Measurements from ENCODE around the gene LMAN1.
A peak's percentile ranks its signal among the peaks of the same experiment; 100 is the strongest.

Gene LMAN1

GRCh38 chr18:59352250-59352855 lies 6.7 kb downstream of the LMAN1 start:
- TF ChIP-seq PAX5 (IDR thresholded peaks at IDR 0.05; ENCODE audit: insufficient read depth, low read length, severe bottlenecking) (no peak), SPI1 (IDR thresholded peaks at IDR 0.05; ENCODE audit: low read depth, low read length) (peak; percentile 53)
- FAIRE-seq: no peak
- no peak for DNase-seq (ENCODE audit: insufficient read length, low spot score)

- DNase-seq (ENCODE audit: insufficient read length, low spot score): no peak
- FAIRE-seq: no peak
- TF ChIP-seq TAF1 (IDR thresholded peaks at IDR 0.05; ENCODE audit: low read depth, low read length): no peak
- no peak for TF ChIP-seq POLR2A (IDR thresholded peaks at IDR 0.05; ENCODE audit: low read depth, low read length)
- no peak for TF ChIP-seq POLR2AphosphoS5 (IDR thresholded peaks at IDR 0.05; ENCODE audit: low read depth, low read length)
- no peak for TF ChIP-seq PAX5 (IDR thresholded peaks at IDR 0.05; ENCODE audit: insufficient read depth, low read length, severe bottlenecking)
- TF ChIP-seq POU2F2 (IDR thresholded peaks at IDR 0.05; ENCODE audit: low read depth, low read length): no peak
- TF ChIP-seq SPI1 (IDR thresholded peaks at IDR 0.05; ENCODE audit: low read depth, low read length): no peak
Measured at GRCh38 chr18:59345556-59345955, 13.5 kb downstream of the LMAN1 start.

- no peak for FAIRE-seq
- DNase-seq (ENCODE audit: insufficient read length, low spot score): no peak
- TF ChIP-seq TAF1 (IDR thresholded peaks at IDR 0.05; ENCODE audit: low read depth, low read length) (no peak), POLR2AphosphoS5 (IDR thresholded peaks at IDR 0.05; ENCODE audit: low read depth, low read length) (no peak), POU2F2 (IDR thresholded peaks at IDR 0.05; ENCODE audit: low read depth, low read length) (no peak), PAX5 (IDR thresholded peaks at IDR 0.05; ENCODE audit: insufficient read depth, low read length, severe bottlenecking) (no peak), SPI1 (IDR thresholded peaks at IDR 0.05; ENCODE audit: low read depth, low read length) (no peak), POLR2A (IDR thresholded peaks at IDR 0.05; ENCODE audit: low read depth, low read length) (no peak)
Measured at GRCh38 chr18:59344996-59345395, 14.1 kb downstream of the LMAN1 start.

- no peak for DNase-seq (ENCODE audit: insufficient read length, low spot score)
- no peak for TF ChIP-seq SPI1 (IDR thresholded peaks at IDR 0.05; ENCODE audit: low read depth, low read length)
- no peak for TF ChIP-seq POLR2A (IDR thresholded peaks at IDR 0.05; ENCODE audit: low read depth, low read length)
- no peak for TF ChIP-seq POU2F2 (IDR thresholded peaks at IDR 0.05; ENCODE audit: low read depth, low read length)
- FAIRE-seq: no peak
Measured at GRCh38 chr18:59343926-59344325, 15.1 kb downstream of the LMAN1 start.

GRCh38 chr18:59340817-59341216 lies 18.2 kb downstream of the LMAN1 start:
- no peak for TF ChIP-seq POLR2A (IDR thresholded peaks at IDR 0.05; ENCODE audit: low read depth, low read length)
- FAIRE-seq: peak; percentile 35
- DNase-seq (ENCODE audit: insufficient read length, low spot score): no peak

GRCh38 chr18:59340312-59340711 lies 18.8 kb downstream of the LMAN1 start:
- FAIRE-seq: no peak
- TF ChIP-seq POLR2A (IDR thresholded peaks at IDR 0.05; ENCODE audit: low read depth, low read length): no peak
- no peak for TF ChIP-seq SPI1 (IDR thresholded peaks at IDR 0.05; ENCODE audit: low read depth, low read length)
- no peak for TF ChIP-seq PAX5 (IDR thresholded peaks at IDR 0.05; ENCODE audit: insufficient read depth, low read length, severe bottlenecking)
- no peak for TF ChIP-seq POLR2AphosphoS5 (IDR thresholded peaks at IDR 0.05; ENCODE audit: low read depth, low read length)
- no peak for TF ChIP-seq POU2F2 (IDR thresholded peaks at IDR 0.05; ENCODE audit: low read depth, low read length)
- no peak for TF ChIP-seq TAF1 (IDR thresholded peaks at IDR 0.05; ENCODE audit: low read depth, low read length)

GRCh38 chr18:59332986-59333385 lies 26.1 kb downstream of the LMAN1 start:
- FAIRE-seq (no peak), DNase-seq (ENCODE audit: insufficient read length, low spot score) (no peak)
- TF ChIP-seq POLR2A (IDR thresholded peaks at IDR 0.05; ENCODE audit: low read depth, low read length) (no peak), POLR2AphosphoS5 (IDR thresholded peaks at IDR 0.05; ENCODE audit: low read depth, low read length) (no peak), SPI1 (IDR thresholded peaks at IDR 0.05; ENCODE audit: low read depth, low read length) (no peak), POU2F2 (IDR thresholded peaks at IDR 0.05; ENCODE audit: low read depth, low read length) (no peak), TAF1 (IDR thresholded peaks at IDR 0.05; ENCODE audit: low read depth, low read length) (no peak), PAX5 (IDR thresholded peaks at IDR 0.05; ENCODE audit: insufficient read depth, low read length, severe bottlenecking) (no peak)

More at GRCh38 chr18:59340312-59340711, 18.8 kb downstream of the LMAN1 start:
- no peak for DNase-seq (ENCODE audit: insufficient read length, low spot score)

- TF ChIP-seq SPI1 (IDR thresholded peaks at IDR 0.05; ENCODE audit: low read depth, low read length) (no peak), POU2F2 (IDR thresholded peaks at IDR 0.05; ENCODE audit: low read depth, low read length) (no peak), PAX5 (IDR thresholded peaks at IDR 0.05; ENCODE audit: insufficient read depth, low read length, severe bottlenecking) (no peak), POLR2AphosphoS5 (IDR thresholded peaks at IDR 0.05; ENCODE audit: low read depth, low read length) (no peak), POLR2A (IDR thresholded peaks at IDR 0.05; ENCODE audit: low read depth, low read length) (no peak), TAF1 (IDR thresholded peaks at IDR 0.05; ENCODE audit: low read depth, low read length) (no peak)
- no peak for DNase-seq (ENCODE audit: insufficient read length, low spot score)
- no peak for FAIRE-seq
Measured at GRCh38 chr18:59328683-59329082, 30.4 kb downstream of the LMAN1 start.

- FAIRE-seq (no peak), DNase-seq (ENCODE audit: insufficient read length, low spot score) (no peak)
- TF ChIP-seq POLR2A (IDR thresholded peaks at IDR 0.05; ENCODE audit: low read depth, low read length): no peak
- no peak for TF ChIP-seq TAF1 (IDR thresholded peaks at IDR 0.05; ENCODE audit: low read depth, low read length)
- no peak for TF ChIP-seq POU2F2 (IDR thresholded peaks at IDR 0.05; ENCODE audit: low read depth, low read length)
- no peak for TF ChIP-seq POLR2AphosphoS5 (IDR thresholded peaks at IDR 0.05; ENCODE audit: low read depth, low read length)
- TF ChIP-seq PAX5 (IDR thresholded peaks at IDR 0.05; ENCODE audit: insufficient read depth, low read length, severe bottlenecking): no peak
- no peak for TF ChIP-seq SPI1 (IDR thresholded peaks at IDR 0.05; ENCODE audit: low read depth, low read length)
Measured at GRCh38 chr18:59325965-59326364, 33.1 kb downstream of the LMAN1 start.

GRCh38 chr18:59324623-59324971 lies 34.5 kb downstream of the LMAN1 start:
- TF ChIP-seq PAX5 (IDR thresholded peaks at IDR 0.05; ENCODE audit: insufficient read depth, low read length, severe bottlenecking) (no peak), SPI1 (IDR thresholded peaks at IDR 0.05; ENCODE audit: low read depth, low read length) (no peak), TAF1 (IDR thresholded peaks at IDR 0.05; ENCODE audit: low read depth, low read length) (no peak), POLR2A (IDR thresholded peaks at IDR 0.05; ENCODE audit: low read depth, low read length) (peak; percentile 36; the same call in 1 of the 2 replicates)
- DNase-seq (ENCODE audit: insufficient read length, low spot score) (no peak), FAIRE-seq (no peak)

Measured in GM12891 (cell line).